Kidney epithelial cell (primary cell): Measurements from ENCODE around the gene H6PD. TPM values are rescaled to one million over a fixed set of nuclear protein-coding genes. Genes with fewer than 3 reads are reported as not detected.
A peak's percentile ranks its signal among the peaks of the same experiment; 100 is the strongest.

Experiments
- DNase-seq: peaks from one replicate; pipeline ENCODE4 v3.0.0-alpha.2; 2010; ENCODE audit warnings: low read depth
- H3K27me3 ChIP-seq: 2 replicates; pipeline ENCODE4 v1.6.0; 2011; ENCODE audit warnings: low read length; ENCODE audit not compliant: control insufficient read depth, insufficient read depth
- H3K36me3 ChIP-seq: 2 replicates; pipeline ENCODE4 v1.5.1; 2011; ENCODE audit warnings: low read length; ENCODE audit not compliant: control insufficient read depth, insufficient read depth
- H3K4me3 ChIP-seq: 2 replicates; pipeline ENCODE4 v1.5.1; 2011; ENCODE audit warnings: low read depth, mild to moderate bottlenecking, control low read depth, low read length
- total RNA-seq: library from RNA; depleted of rRNA; stranded (reverse); fragments of >200 nt; gene quantifications from 2 replicates; pipeline ENCODE4 v1.2.3, GENCODE V29; 2015
- TF ChIP-seq, protein P1 (sequence below): IDR thresholded peaks from 2 replicates; pipeline ENCODE4 v1.5.1; 2011; ENCODE audit warnings: mild to moderate bottlenecking, moderate library complexity, low read length, control low read depth, inconsistent platforms; ENCODE audit not compliant: insufficient read depth, poor library complexity, severe bottlenecking

The H6PD gene
- total RNA-seq, 1 donor from 2014 or later = 24.4 TPM

DNA sequence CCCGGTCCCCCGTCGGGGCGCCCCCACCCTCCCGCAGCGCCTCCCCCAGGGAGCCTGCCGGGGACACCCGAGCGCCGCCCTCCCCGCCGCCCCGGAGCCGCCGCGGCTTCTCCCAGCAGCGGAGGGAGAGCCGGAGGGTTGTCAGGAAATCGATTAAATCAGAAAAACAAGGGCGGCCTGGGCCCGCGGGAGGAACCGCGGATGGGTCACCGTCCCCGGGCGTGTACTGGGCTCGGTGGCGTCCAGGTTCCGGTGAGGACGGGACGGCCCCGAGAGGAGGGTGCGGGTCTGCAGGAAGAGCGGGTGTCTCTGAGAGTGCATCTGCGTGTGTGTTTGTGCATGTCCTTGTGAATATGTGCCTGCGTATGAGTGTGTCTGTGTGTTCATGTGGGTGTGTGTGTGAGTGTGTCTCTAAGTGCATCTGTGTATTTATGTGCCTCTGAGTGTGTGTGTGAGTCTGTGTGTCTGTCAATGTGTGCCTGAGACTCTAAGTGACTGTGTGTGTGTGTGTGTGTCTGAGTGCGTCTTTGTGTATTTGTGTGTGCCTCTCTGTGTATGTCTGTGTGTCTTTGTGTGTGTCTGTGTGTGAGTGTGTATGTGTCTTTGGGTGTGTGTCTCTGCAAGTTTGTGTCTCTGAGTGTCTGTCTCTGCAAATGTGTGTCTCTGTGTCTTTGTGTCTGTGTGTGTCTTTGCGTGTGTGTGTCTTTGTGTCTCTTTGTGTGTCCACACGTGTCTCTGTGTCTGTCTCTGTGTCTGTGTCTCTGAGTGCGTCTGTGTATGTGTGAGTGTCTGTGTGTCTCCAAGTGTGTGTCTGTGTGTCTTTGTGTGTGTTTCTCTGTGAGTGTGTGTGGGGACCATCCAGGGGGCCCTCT, 59.2 kb downstream of the H6PD start:
- H3K36me3 ChIP-seq = no peaks in the 10 kb centered on the region
- TF ChIP-seq, protein P1, sequence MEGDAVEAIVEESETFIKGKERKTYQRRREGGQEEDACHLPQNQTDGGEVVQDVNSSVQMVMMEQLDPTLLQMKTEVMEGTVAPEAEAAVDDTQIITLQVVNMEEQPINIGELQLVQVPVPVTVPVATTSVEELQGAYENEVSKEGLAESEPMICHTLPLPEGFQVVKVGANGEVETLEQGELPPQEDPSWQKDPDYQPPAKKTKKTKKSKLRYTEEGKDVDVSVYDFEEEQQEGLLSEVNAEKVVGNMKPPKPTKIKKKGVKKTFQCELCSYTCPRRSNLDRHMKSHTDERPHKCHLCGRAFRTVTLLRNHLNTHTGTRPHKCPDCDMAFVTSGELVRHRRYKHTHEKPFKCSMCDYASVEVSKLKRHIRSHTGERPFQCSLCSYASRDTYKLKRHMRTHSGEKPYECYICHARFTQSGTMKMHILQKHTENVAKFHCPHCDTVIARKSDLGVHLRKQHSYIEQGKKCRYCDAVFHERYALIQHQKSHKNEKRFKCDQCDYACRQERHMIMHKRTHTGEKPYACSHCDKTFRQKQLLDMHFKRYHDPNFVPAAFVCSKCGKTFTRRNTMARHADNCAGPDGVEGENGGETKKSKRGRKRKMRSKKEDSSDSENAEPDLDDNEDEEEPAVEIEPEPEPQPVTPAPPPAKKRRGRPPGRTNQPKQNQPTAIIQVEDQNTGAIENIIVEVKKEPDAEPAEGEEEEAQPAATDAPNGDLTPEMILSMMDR = no peak
- no peak for DNase-seq
- H3K27me3 ChIP-seq = no peaks in the 10 kb centered on the region
- peak overlapping the region; percentile 92 for H3K4me3 ChIP-seq

DNA sequence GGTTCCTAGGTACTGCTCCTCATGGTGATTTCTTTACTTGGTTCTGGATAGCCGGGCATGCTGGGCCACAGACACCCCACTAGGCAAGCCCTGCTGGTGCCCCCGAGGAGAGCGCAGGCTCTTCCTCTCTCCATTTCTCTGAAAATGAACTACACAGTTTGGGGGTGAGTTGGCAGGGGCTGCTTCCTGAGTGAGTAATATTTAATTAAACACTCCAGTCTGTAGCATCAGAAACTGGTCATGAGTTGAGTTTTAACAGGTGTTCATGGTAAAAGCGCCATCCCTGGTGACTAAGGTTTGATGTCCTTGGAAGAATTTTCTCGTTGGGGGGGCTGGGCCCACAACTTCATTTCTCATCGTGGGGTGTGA, 59.8 kb downstream of the H6PD start:
- Histone ChIP-seq H3K4me3 (peak overlapping the region; percentile 92), H3K27me3 (no peaks in the 10 kb centered on the region), H3K36me3 (no peaks in the 10 kb centered on the region)
- DNase-seq = no peak
- TF ChIP-seq, protein P1 = no peak

GRCh38 chr1:9294910-9295636, 60.5 kb downstream of the H6PD start:
- TF ChIP-seq, protein P1 = no peak
- no peak for DNase-seq
- H3K36me3 ChIP-seq = no peaks in the 10 kb centered on the region
- no peaks in the 10 kb centered on the region for H3K27me3 ChIP-seq
- H3K4me3 ChIP-seq = peak overlapping the region; percentile 92

- no peaks in the 10 kb centered on the region for H3K36me3 ChIP-seq
- H3K27me3 ChIP-seq = no peaks in the 10 kb centered on the region
- no peak for DNase-seq
- H3K4me3 ChIP-seq = no peak overlapping the region
- TF ChIP-seq, protein P1 = no peak
Measured at GRCh38 chr1:9295884-9296283, 61.3 kb downstream of the H6PD start.

GRCh38 chr1:9296850-9297249, 62.3 kb downstream of the H6PD start:
- Histone ChIP-seq H3K36me3 (no peaks in the 10 kb centered on the region), H3K27me3 (no peaks in the 10 kb centered on the region), H3K4me3 (no peak overlapping the region)
- TF ChIP-seq, protein P1 = no peak
- no peak for DNase-seq
